IPS-18a (cell line): ENCODE results near the gene ZSWIM5.
A peak's percentile ranks its signal among the peaks of the same experiment; 100 is the strongest.
"Not testable (repeated sequence)": the region's sequence is repeated elsewhere in the genome, so short reads cannot be mapped to it uniquely, and the experiment has no call there.

ENCODE experiments used
- H3K27ac ChIP-seq: one replicate; pipeline ENCODE4 v1.5.1; 2013; ENCODE audit warnings: low read length
- H3K27me3 ChIP-seq: one replicate; pipeline ENCODE4 v1.6.1; 2013; ENCODE audit warnings: mild to moderate bottlenecking, low read length; ENCODE audit not compliant: control insufficient read depth, insufficient read depth
- H3K36me3 ChIP-seq: one replicate; pipeline ENCODE4 v1.6.1; 2013; ENCODE audit warnings: low read depth, low read length; ENCODE audit not compliant: control insufficient read depth
- H3K4me1 ChIP-seq: one replicate; pipeline ENCODE4 v1.6.1; 2013; ENCODE audit warnings: low read depth, low read length; ENCODE audit not compliant: control insufficient read depth
- H3K4me3 ChIP-seq: one replicate; pipeline ENCODE4 v1.5.1; 2013; ENCODE audit warnings: low read length
- H3K9ac ChIP-seq: one replicate; pipeline ENCODE4 v1.6.1; 2013; ENCODE audit warnings: mild to moderate bottlenecking, low read length, moderate library complexity
- H3K9me3 ChIP-seq: one replicate; pipeline ENCODE4 v1.6.1; 2013; ENCODE audit warnings: low read depth, low read length; ENCODE audit not compliant: control insufficient read depth

Gene ZSWIM5

GRCh38 chr1:45205910-45206721, at the start of gene ZSWIM5:
Gene ZSWIM5 (minus strand): TSS chr1:45206605. CDS start chr1:45206350, 255 bp downstream.
- peak within 1 kb of the TSS; percentile 71 for H3K4me3 ChIP-seq
- H3K4me1 ChIP-seq: peaks cover 16% of the 10 kb centered on the region
- peaks cover 49% of the 10 kb centered on the region for H3K27me3 ChIP-seq
- no peak within 1 kb of the TSS for H3K27ac ChIP-seq
- H3K9me3 ChIP-seq: no peaks in the 10 kb centered on the region
- H3K36me3 ChIP-seq: no peaks in the 10 kb centered on the region
- H3K9ac ChIP-seq: peak within 1 kb of the TSS; percentile 56

GRCh38 chr1:45254490-45254889, 48.1 kb upstream of the ZSWIM5 start:
- Histone ChIP-seq H3K27me3 (no peaks in the 10 kb centered on the region), H3K4me1 (no peaks in the 10 kb centered on the region), H3K36me3 (no peaks in the 10 kb centered on the region), H3K4me3 (no peak overlapping the region), H3K27ac (no peak overlapping the region), H3K9ac (no peak overlapping the region), H3K9me3 (peaks cover 20% of the 10 kb centered on the region)

GRCh38 chr1:45250544-45250943, 44.1 kb upstream of the ZSWIM5 start:
- Histone ChIP-seq H3K27me3 (no peaks in the 10 kb centered on the region), H3K36me3 (no peaks in the 10 kb centered on the region), H3K27ac (no peak overlapping the region), H3K4me3 (no peak overlapping the region), H3K4me1 (no peaks in the 10 kb centered on the region), H3K9me3 (no peaks in the 10 kb centered on the region), H3K9ac (no peak overlapping the region)

GRCh38 chr1:45248004-45248403, 41.6 kb upstream of the ZSWIM5 start:
- not testable (repeated sequence) for H3K36me3 ChIP-seq, H3K9ac ChIP-seq, H3K27me3 ChIP-seq, H3K4me3 ChIP-seq, H3K9me3 ChIP-seq, H3K27ac ChIP-seq, H3K4me1 ChIP-seq

- no peak overlapping the region for H3K9ac ChIP-seq
- no peak overlapping the region for H3K27ac ChIP-seq
- no peaks in the 10 kb centered on the region for H3K36me3 ChIP-seq
- no peak overlapping the region for H3K4me3 ChIP-seq
- no peaks in the 10 kb centered on the region for H3K4me1 ChIP-seq
- peaks cover 4% of the 10 kb centered on the region for H3K9me3 ChIP-seq
- H3K27me3 ChIP-seq: no peaks in the 10 kb centered on the region
Measured at GRCh38 chr1:45246760-45247159, 40.4 kb upstream of the ZSWIM5 start.

GRCh38 chr1:45246359-45246758, 40.0 kb upstream of the ZSWIM5 start:
- not testable (repeated sequence) for H3K36me3 ChIP-seq, H3K9me3 ChIP-seq, H3K9ac ChIP-seq, H3K27ac ChIP-seq, H3K27me3 ChIP-seq, H3K4me3 ChIP-seq, H3K4me1 ChIP-seq

- Histone ChIP-seq H3K9ac (no peak overlapping the region), H3K27me3 (no peaks in the 10 kb centered on the region), H3K27ac (no peak overlapping the region), H3K9me3 (peaks cover 11% of the 10 kb centered on the region), H3K36me3 (no peaks in the 10 kb centered on the region), H3K4me3 (no peak overlapping the region), H3K4me1 (no peaks in the 10 kb centered on the region)
Measured at GRCh38 chr1:45244660-45245059, 38.3 kb upstream of the ZSWIM5 start.

- Histone ChIP-seq H3K9ac (no peak overlapping the region), H3K9me3 (peaks cover 11% of the 10 kb centered on the region)
Measured at GRCh38 chr1:45243476-45244343, 37.3 kb upstream of the ZSWIM5 start.

GRCh38 chr1:45238846-45239245, 32.4 kb upstream of the ZSWIM5 start:
- H3K4me1 ChIP-seq: no peaks in the 10 kb centered on the region
- no peak overlapping the region for H3K4me3 ChIP-seq
- no peak overlapping the region for H3K27ac ChIP-seq
- peaks cover 11% of the 10 kb centered on the region for H3K9me3 ChIP-seq
- H3K27me3 ChIP-seq: no peaks in the 10 kb centered on the region
- H3K9ac ChIP-seq: no peak overlapping the region
- H3K36me3 ChIP-seq: no peaks in the 10 kb centered on the region

More at GRCh38 chr1:45243476-45244343, 37.3 kb upstream of the ZSWIM5 start:
- Histone ChIP-seq H3K4me1 (no peaks in the 10 kb centered on the region), H3K4me3 (no peak overlapping the region), H3K27ac (no peak overlapping the region), H3K27me3 (no peaks in the 10 kb centered on the region), H3K36me3 (no peaks in the 10 kb centered on the region)

GRCh38 chr1:45236136-45236535, 29.7 kb upstream of the ZSWIM5 start:
- Histone ChIP-seq H3K27me3 (no peaks in the 10 kb centered on the region), H3K36me3 (no peaks in the 10 kb centered on the region), H3K4me3 (no peak overlapping the region), H3K27ac (no peak overlapping the region), H3K9ac (no peak overlapping the region), H3K9me3 (peaks cover 2% of the 10 kb centered on the region), H3K4me1 (no peaks in the 10 kb centered on the region)

GRCh38 chr1:45230537-45230936, 24.1 kb upstream of the ZSWIM5 start:
- Histone ChIP-seq H3K27me3 (no peaks in the 10 kb centered on the region), H3K4me3 (no peak overlapping the region), H3K36me3 (no peaks in the 10 kb centered on the region), H3K27ac (no peak overlapping the region), H3K4me1 (no peaks in the 10 kb centered on the region), H3K9me3 (no peaks in the 10 kb centered on the region), H3K9ac (no peak overlapping the region)
